ENCODE measurements around the gene SULT2B1.

Gene SULT2B1

DNA sequence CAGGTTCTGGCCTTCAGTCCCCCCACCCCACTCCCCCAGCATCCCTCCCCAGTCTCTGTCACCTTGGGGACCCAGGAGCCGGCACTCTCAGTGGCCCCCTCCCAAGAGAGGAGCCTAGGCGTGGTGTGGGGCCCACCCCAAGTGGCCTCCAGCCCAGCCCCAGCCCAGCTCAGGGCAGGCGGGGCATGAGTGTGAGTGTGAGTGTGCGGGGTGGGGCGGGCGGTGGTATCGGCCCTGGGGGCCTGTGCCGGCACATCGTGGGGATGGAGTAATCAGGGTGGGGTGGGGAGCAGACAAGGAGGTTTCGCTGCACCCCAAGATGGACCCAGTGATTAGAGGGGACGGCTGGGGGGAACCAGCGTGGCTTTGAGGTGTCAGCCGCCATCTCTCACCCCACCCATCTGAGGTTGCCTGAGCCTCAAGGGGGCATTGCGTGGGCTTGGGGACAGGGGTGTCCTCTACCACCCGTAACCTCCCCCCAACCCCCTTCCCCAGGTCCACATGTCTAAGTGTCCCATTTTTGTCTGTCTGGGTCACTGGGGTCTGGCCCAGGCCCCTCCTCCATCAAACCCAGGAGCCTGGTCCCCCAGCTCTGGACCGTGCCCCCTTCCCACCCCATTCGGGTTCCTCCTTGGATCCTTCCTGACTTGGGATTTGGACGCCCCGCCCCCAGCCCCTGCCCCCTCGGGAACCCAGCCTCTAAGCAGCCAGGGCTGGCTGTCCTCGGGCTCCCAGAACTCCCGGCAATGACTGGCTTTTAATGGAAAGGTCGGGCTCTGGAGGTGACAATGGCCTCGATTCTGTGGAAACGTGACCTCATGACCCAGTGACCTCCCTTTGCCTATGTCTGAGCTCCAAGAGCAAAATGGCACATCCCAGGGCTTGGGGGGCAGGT is 6.9 kb upstream of the SULT2B1 start:
- no peaks in the 10 kb centered on the region for H3K36me3 Mint-ChIP-seq
- H3K4me3 Mint-ChIP-seq: no peak overlapping the region
- no peaks in the 10 kb centered on the region for H3K9me3 Mint-ChIP-seq
- ATAC-seq: peak; percentile 48
- no peak overlapping the region for H3K27ac Mint-ChIP-seq
- H3K4me1 Mint-ChIP-seq: no peaks in the 10 kb centered on the region
- H3K27me3 Mint-ChIP-seq: peaks cover 9% of the 10 kb centered on the region

DNA sequence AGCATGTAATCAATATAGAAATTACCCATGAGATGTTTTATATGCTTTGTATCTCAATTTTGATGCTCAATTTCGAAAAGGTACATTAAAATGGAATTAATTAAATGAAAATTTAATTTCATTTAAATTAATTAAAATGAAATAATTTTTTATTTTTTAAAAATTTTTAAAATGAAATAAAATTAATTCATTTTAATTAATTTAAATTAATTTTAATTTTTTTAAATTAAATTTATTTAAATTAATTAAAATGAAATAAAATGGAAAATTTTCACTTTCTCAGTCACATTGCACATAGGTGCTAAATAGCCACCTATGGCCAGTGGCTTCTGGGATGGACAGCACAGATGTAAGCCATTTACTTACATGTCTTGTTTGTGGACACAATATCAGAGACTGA is 4.2 kb upstream of the SULT2B1 start:
- Mint-ChIP-seq H3K4me1 (no peaks in the 10 kb centered on the region), H3K9me3 (no peaks in the 10 kb centered on the region), H3K4me3 (no peak overlapping the region), H3K27ac (no peak overlapping the region), H3K27me3 (peaks cover 17% of the 10 kb centered on the region), H3K36me3 (no peaks in the 10 kb centered on the region)
- ATAC-seq: no peak

DNA sequence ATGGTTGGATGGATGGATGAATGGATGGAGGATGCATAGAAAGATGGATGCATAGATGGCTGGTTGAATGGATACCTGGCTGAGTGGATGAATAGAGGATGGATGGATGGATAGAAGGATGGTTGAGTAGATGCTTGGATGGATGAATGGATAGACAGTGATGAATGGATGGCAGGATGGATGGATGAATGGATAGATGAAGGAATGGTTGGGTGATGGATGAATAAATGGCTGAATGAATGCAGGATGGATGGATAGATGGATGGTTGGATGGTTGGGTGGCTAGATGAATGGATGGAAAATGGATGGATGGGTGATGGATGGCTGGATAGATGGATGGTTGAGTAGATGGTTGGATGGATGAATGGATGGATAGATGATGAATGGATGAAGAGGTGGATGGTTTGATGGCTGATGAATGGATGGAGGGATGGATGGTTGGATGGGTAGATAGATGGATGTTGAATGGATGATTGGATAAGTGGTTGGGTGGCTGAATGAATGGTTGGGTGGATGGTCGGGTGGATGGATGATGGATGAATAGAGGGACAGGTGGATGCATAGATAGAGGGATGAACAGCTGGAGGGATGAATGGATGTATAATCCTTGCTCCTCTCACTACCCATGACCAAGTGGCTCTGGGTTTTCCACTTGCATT is 3.6 kb upstream of the SULT2B1 start:
- Mint-ChIP-seq H3K4me1 (no peaks in the 10 kb centered on the region), H3K27me3 (peaks cover 11% of the 10 kb centered on the region), H3K9me3 (no peaks in the 10 kb centered on the region), H3K36me3 (no peaks in the 10 kb centered on the region), H3K27ac (no peak overlapping the region), H3K4me3 (no peak overlapping the region)
- ATAC-seq: no peak

DNA sequence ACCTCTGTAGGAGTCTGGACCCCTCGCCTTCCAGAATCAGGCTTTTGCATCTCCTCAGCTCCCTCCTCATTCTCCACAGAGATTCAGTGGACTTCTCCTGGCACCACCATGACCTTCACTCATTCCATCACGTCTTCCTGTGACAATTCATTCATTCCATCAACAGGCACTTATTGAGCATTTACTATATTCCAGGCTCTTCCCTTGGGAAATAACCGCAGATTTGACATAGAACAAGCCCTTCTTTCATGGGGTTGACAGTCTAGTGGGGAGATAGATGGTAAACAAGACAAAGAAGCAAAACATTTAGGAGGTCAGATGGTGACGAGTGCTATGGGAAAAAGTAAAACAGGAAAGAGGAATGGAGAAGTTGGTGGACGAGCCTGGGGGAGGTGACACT is 2.6 kb upstream of the SULT2B1 start:
- Mint-ChIP-seq H3K4me3 (no peak overlapping the region), H3K4me1 (no peaks in the 10 kb centered on the region), H3K9me3 (no peaks in the 10 kb centered on the region), H3K36me3 (no peaks in the 10 kb centered on the region), H3K27me3 (peaks cover 20% of the 10 kb centered on the region), H3K27ac (no peak overlapping the region)
- no peak for ATAC-seq

DNA sequence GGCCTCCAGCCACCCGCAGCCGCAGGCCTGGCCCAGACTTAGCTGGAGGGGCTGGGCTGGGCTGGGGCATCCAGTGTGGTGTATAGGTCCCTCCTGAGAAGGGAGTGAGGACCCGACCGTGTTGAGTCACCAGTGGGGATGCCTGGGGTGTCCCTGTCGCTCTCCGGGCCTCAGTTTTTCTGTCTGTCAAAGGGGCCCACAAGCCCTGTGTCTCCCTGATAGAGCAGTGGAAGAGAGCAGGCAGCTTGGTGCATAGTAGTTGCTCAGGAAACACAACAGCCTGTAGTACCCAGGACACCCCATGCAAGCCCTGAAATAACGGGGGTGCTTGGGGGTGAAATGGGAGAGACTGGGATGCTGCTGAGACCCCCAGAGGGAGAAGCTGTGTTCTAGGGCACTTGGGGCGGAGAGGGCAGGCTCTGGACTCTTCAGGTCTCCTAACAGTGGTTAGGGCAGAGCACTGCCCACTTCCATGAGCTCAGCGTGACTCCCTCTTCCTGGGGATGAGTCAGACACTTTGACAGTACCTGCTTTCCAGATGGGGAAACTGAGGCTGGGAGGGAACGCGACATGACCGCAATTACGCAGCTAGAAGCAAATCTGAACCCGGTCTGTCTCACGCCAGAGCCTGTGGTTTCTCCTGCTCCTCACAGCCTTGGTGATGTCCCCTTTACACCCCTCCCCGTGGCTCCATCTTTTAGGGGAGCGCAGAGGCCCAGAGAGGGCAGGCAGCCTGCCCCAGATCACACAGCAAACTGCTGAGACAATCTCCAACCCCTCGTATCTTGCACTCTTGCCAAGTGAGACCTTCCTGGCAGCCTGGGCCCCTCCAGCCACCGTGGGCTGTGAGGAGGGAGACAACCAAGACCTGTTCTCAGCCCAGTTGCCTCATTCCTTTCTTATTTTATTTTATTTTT is 692 bp downstream of the SULT2B1 start:
- peaks cover 53% of the 10 kb centered on the region for H3K27me3 Mint-ChIP-seq
- H3K27ac Mint-ChIP-seq: no peak overlapping the region
- no peaks in the 10 kb centered on the region for H3K36me3 Mint-ChIP-seq
- no peaks in the 10 kb centered on the region for H3K4me1 Mint-ChIP-seq
- no peak overlapping the region for H3K4me3 Mint-ChIP-seq
- ATAC-seq: no peak
- no peaks in the 10 kb centered on the region for H3K9me3 Mint-ChIP-seq

DNA sequence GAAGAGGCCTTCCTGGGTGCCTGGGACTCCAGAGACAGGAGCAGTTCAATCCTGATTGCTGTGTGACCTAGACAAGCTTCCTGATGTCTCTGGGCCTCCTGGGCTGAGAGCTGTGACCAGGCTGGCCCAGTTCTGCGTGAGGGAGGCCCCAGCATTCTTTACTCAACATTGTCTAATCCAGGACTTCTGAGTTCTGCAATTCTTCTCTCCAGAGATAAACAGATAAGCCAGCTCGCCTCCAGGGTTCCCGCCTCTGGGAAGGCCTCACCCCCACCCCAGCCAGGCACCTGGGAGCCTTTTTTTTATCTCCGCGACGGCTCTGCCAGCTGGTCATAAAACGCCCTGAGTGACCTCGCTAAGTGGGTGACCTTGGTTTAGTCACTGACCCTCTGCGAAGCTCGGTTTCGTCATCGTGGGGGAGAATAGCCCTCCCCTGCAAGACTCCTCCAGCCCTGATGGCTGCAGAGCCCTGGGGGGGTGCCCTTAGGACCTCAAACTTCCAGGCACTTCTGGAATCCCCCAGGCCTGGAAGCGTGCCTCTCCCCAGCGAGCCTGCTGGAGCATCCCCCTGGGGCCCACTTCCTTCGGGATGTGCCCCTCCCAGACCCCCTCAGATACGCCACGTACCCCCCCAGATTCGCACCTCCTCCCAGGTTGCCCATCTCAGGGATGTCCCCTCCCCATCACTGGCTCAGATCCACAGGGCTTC is 1.9 kb downstream of the SULT2B1 start:
- peaks cover 65% of the 10 kb centered on the region for H3K27me3 Mint-ChIP-seq
- H3K4me1 Mint-ChIP-seq: no peaks in the 10 kb centered on the region
- no peak overlapping the region for H3K4me3 Mint-ChIP-seq
- no peaks in the 10 kb centered on the region for H3K9me3 Mint-ChIP-seq
- ATAC-seq: peak; percentile 4
- H3K27ac Mint-ChIP-seq: no peak overlapping the region
- no peaks in the 10 kb centered on the region for H3K36me3 Mint-ChIP-seq

DNA sequence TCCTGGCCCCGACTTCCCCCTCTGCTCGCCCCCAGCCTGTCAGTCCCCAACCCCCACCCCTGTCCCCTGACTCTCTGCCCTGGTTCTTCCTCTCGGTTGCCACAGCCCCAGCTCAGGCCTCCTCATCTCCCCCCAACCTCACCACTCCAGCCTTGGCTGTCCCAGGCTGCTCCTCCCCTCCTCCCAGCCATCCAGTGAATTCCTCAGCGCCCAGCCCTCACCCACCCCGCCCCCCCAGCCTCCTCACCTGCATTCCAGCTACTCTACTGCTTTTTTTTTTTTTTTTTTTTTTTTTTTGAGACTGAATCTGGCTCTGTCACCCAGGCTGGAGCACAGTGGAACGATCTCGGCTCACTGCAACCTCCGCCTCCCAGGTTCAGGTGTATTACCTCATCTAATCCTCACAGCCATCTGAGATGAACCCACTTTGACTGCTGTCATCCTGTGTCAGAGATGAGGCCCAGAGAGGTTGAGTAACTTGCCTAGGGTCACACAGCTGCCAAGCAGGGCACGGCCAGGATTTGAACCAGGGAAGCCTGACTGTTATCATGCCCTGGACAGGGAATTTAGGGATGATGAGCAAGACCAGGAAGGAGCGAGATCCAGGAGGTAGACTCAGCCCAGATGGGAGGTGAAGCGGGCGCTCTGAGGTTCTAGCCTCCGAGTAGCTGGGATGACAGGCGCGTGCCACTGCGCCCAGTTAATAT is 2.6 kb downstream of the SULT2B1 start:
- no peak for ATAC-seq
- no peak overlapping the region for H3K4me3 Mint-ChIP-seq
- H3K36me3 Mint-ChIP-seq: no peaks in the 10 kb centered on the region
- no peak overlapping the region for H3K27ac Mint-ChIP-seq
- no peaks in the 10 kb centered on the region for H3K4me1 Mint-ChIP-seq
- peaks cover 72% of the 10 kb centered on the region for H3K27me3 Mint-ChIP-seq
- H3K9me3 Mint-ChIP-seq: no peaks in the 10 kb centered on the region

DNA sequence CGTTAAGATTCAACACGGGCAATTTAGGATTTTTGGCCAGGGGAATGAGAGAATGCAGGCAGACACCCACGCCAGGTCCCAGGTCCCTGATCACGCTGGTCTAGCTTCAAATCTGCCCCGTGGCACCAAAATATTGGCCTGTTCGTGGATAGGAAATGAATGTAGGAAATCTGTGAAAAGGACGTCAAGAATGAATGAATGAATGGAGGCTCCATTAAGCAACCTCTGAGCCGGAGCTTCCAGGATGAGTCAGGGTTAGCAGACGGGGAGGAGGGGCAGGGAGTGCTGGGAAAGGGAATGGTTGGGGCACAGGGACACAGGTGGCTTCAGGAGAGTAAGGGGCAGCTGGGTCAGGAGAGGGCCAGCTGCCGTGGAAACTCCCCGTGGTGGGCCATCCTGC is 4.2 kb downstream of the SULT2B1 start:
- Mint-ChIP-seq H3K9me3 (no peaks in the 10 kb centered on the region), H3K27me3 (peaks cover 72% of the 10 kb centered on the region), H3K4me3 (no peak overlapping the region), H3K36me3 (no peaks in the 10 kb centered on the region), H3K4me1 (no peaks in the 10 kb centered on the region), H3K27ac (no peak overlapping the region)
- ATAC-seq: no peak

DNA sequence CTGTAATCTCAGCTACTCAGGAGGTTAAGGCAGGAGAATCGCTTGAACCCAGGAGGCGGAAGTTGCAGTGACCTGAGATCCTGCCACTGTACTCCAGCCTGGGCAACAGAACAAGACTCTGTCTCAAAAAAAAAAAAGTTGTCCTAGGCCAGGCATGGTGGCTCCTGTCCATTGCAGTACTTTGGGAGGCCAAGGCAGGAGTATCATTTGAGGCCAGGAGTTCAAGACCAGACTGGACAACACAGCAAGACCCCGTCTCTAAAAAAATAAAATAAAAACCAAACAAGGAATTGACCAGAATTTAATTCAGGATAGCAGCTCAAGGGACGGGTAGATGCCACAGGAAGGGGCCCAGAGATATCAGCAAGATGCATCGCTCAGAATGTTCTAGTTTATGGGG is 4.9 kb downstream of the SULT2B1 start:
- Mint-ChIP-seq H3K4me3 (no peak overlapping the region), H3K27ac (no peak overlapping the region), H3K4me1 (no peaks in the 10 kb centered on the region)

DNA sequence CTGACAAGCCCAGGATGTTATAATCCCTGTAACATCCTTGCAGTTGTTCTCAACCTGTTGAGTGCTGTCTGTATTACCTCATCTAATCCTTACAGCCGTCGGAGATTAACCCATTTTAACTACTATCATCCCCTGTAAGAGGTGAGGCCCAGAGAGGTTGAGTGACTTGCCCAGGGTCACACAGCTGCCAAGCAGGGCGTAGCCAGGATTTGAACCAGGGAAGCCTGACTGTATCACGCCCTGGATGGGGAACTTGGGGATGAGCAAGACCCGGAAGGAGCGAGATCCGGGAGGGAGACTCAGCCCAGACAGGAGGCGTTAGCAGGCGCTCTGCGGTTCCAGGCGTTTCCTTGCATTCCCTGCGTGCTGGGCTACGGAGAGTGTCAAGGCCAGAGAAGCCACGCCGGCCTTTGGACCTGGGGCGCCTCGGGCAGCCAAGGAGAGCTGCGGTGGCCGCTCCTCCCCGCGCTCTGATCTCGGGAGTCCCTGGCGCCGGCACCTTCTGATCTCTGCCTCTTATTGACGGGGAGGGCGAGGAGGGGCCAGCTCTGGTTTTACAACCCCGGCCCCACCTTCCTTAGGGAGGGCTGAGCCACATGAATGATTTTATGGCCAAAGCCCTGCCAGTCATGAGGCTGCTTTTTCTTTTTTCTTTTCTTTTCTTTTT is 6.2 kb downstream of the SULT2B1 start:
- H3K4me3 Mint-ChIP-seq: no peak overlapping the region
- no peak overlapping the region for H3K27ac Mint-ChIP-seq
- no peaks in the 10 kb centered on the region for H3K36me3 Mint-ChIP-seq
- H3K4me1 Mint-ChIP-seq: no peaks in the 10 kb centered on the region
- H3K9me3 Mint-ChIP-seq: no peaks in the 10 kb centered on the region
- peaks cover 65% of the 10 kb centered on the region for H3K27me3 Mint-ChIP-seq
- ATAC-seq: no peak

More for the DNA sequence above, 4.9 kb downstream of the SULT2B1 start:
- Mint-ChIP-seq H3K9me3 (no peaks in the 10 kb centered on the region), H3K36me3 (no peaks in the 10 kb centered on the region), H3K27me3 (peaks cover 65% of the 10 kb centered on the region)
- no peak for ATAC-seq

DNA sequence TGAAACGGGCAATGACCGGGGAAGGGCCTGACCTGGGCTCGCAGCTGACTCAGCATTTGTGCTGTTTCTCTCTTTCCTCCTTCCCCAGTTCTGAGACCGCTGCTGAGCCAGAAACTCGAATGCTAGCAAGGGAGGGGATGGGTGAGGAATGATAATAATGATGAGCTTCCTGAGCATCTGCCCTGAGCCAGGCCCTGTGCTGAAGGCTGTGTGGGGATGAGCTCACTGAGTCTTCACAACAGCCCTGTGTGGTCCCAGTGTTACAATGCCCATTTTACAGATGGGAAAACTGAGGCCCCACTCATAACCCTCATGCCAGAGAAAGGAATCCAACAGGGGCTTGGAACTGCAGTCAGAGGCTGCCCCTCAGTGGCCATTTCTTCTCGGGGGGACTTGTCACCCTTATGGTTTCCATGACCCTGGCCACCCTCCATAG is 8.1 kb downstream of the SULT2B1 start:
- Mint-ChIP-seq H3K4me1 (no peaks in the 10 kb centered on the region), H3K36me3 (no peaks in the 10 kb centered on the region), H3K4me3 (no peak overlapping the region), H3K9me3 (no peaks in the 10 kb centered on the region), H3K27me3 (peaks cover 51% of the 10 kb centered on the region), H3K27ac (no peak overlapping the region)
- ATAC-seq: no peak

DNA sequence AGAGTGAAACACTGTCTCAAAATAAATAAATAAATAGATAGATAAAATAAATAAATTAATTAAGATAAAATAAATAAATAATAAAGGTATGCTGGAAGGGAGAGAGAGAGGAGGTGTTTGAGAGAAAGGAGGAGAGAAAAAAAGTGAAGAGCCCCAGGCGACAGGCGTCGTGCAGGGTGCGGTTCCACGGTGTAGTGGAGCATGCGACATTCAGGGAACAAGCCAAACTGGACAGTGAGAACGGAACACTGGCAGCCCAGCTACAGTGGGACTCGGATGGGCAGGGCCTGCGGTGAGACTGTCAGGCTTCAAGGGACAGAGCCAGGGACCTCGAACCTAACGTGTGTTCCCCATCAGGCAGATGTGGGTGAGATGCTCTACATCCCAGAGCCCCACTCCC is 9.4 kb downstream of the SULT2B1 start:
- Mint-ChIP-seq H3K9me3 (no peaks in the 10 kb centered on the region), H3K27me3 (peaks cover 51% of the 10 kb centered on the region), H3K4me1 (no peaks in the 10 kb centered on the region), H3K4me3 (no peak overlapping the region), H3K36me3 (no peaks in the 10 kb centered on the region), H3K27ac (no peak overlapping the region)
- ATAC-seq: no peak

DNA sequence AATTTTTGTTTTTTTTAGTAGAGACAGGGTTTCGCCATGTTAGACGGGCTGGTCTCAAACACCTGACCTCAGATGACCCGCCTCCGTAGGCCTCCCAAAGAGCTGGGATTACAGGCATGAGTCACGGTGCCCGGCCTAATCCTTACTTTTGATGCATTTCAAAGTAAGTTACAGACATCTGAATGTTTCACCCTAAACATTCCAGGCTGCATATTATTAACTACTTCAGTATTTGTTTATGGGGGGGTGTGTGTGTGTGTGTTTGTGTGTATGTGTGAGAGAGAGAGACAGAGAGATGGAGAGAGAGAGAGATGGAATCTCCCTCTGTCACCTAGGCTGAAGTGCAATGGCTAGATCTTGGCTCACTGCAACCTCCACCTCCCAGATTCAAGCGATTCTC is 13.1 kb downstream of the SULT2B1 start:
- Mint-ChIP-seq H3K27me3 (peaks cover 36% of the 10 kb centered on the region), H3K27ac (no peak overlapping the region), H3K9me3 (no peaks in the 10 kb centered on the region), H3K36me3 (no peaks in the 10 kb centered on the region), H3K4me3 (no peak overlapping the region), H3K4me1 (no peaks in the 10 kb centered on the region)
- ATAC-seq: no peak

DNA sequence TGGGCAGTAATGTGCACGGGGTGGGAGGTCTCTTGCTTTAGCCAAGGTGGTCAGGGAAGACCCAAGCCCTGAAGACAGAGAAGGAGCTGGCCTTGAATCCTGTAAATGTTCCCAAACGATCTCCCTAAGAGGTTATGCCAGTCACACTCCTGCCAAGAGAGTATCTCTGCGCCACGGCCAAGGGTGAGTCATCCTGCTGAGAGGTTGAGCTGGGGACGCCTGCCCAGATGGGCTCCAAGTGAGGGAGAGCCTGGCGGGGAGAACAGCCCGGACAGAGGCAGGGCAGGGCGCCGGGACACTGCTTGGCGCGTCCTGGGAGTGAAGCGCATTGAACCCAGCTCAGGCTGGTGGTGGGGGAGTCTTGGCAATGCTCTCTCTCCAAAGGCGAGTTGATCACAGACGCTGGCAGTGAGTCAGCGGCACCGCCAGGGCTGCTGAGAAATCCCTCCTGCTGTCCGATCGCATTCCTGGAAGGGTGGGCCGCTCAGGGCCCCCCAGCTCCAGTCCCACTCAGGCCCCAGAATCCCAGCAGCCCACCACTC is 16.4 kb downstream of the SULT2B1 start:
- Mint-ChIP-seq H3K4me3 (no peak overlapping the region), H3K36me3 (no peaks in the 10 kb centered on the region), H3K27ac (no peak overlapping the region), H3K9me3 (no peaks in the 10 kb centered on the region), H3K27me3 (peaks cover 36% of the 10 kb centered on the region), H3K4me1 (no peaks in the 10 kb centered on the region)
- ATAC-seq: peak; percentile 8

Data from stimulated activated memory B cell treated with anti-CD40 and anti-IgM and Interleukin-4, amounts not matched to agents 10 μg/mL and 1 μg/mL and 100 μg/mL, for 72 hours (primary cell).